ENCODE measurements around the gene SVOP.

SVOP gene

DNA sequence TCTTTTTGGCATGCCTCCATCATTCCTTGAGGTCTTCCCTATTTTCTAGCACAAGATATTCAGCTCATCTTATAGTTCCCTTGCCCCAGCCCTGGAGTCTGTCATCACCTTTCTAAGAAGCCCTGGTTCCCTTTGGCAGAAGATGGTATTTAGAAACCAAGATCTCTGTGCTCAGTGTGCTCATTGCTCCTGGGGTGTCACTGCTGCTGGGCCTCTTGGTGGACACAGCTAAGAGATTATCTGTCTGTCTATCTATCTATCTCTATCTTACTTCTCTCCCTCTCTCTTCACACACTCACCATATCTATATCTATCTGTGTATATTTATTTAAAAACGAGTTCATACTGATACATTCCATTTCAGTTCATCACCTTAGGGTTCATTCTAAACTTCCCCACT is 73.8 kb downstream of the SVOP start:
- Histone ChIP-seq H3K27ac (no peak overlapping the region), H3K4me3 (no peak overlapping the region)

DNA sequence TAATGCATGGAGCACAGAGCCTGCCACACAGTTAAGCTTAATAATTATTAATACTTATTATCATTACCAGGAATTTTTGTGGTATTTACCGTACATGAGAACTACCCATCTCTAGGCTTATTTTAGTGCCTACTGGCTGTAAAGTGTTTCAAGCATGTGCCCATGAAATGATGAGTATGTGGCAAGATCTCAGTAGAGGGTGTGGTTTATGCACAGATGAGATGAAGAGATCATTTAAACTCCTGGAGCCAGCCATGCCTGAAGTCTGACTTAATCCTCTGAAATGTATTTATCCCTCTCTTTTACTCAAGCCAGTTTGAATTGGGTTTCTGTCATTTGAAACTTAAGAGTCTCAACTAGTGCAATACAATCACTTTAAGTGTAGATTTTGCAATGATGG is 80.7 kb downstream of the SVOP start:
- H3K27ac ChIP-seq, result no peak overlapping the region
- no peak overlapping the region for H3K4me3 ChIP-seq

DNA sequence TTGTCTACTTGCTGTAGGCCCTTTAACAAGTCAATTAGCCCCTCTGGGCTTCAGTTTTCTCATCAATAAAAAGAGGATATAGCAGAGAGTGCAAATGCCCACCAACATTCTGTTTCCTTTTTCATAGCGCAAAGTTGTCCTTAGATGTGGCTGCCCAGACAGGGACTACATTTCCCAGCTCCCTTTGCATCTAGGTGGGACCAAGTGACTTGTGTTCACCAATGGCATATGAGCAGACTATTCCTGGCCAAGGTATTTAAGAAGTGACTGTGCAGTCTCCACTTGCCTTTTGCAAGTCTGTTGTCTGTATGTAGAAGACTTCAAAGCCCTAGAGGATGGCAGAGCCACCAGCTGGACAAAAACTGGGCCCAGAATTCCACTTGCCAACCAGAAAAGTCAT is 81.3 kb downstream of the SVOP start:
- Histone ChIP-seq H3K4me3 (no peak overlapping the region), H3K27ac (no peak overlapping the region)

DNA sequence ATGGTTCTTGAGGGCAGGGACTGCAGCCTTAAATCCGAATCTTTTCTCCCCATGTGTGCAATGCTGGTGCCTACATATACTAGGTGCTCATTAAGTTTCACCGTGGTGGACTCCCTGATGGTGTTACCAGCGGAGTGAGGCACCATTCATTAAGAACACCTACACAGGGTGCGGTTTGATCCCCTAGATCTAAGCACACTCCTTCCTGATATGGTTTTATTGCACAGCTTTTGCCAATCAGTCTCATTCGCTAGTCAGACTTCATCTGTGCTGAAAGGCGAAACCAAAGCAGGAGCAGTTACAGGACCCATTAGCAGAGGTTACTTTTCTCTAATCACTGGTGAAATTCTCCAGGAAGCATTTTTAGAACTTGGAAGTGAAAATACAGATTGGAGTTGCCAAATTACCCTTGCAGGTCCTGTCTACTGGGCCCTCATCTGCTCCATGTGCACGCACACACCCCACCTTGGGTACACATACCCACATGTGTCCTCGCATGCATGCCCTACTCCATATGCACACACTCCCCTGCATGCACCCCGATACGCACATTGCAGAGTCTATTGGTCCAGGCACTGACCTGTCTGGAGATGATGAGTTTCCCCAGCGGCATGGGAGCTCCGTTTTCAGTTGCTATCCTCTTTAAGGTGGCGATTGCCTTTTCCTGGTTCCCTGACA is 82.5 kb downstream of the SVOP start:
- Histone ChIP-seq H3K4me3 (no peak overlapping the region), H3K27ac (no peak overlapping the region)

DNA sequence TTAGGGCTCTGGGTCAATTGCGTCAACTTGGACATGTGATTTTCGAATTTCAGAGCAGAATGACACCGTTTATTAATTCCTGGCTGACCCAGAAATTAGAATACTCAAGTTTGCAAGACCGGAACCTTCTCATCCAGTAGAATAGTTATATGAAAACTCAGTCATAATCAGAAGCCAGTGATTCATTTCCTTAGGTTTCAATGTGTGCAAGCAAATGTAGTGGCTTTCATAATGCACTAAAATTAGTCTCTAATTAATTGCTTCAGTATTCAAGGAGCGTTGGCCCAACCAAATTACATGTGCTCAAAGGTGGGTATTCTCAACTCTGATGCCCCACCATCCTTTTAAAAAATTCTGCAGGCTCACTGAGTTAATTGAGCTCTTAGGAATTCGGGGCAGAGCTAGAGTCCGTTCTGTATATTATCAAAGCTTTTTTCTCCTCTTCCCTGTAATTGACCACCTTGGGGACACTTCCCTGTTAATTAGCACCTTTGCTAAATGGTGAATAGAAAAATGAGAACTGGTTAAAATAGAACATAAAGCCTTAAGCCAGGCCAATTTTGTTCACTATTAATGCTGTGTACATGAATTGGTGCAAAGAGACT is 85.6 kb downstream of the SVOP start:
- no peak overlapping the region for H3K4me3 ChIP-seq
- no peak overlapping the region for H3K27ac ChIP-seq

DNA sequence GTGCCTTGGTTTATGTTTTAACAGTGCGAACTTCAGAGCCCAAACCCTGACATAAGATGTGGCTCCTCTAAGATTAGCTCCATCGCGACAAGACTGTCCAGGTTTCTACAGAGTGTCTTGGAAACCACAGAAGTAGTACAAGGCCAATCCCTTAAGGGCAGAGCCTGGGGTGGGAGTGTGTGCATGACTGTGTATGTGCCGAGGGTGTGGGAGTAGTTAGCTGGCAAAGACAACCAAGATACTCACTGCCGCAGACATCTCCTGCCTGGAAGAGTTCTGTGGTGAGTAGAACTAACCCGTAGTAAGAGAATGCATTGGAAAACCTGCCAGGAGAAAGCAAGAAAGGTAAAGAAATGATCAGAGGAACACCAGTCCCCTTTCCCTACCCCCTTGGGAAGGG is 86.9 kb downstream of the SVOP start:
- no peak overlapping the region for H3K4me3 ChIP-seq
- no peak overlapping the region for H3K27ac ChIP-seq

DNA sequence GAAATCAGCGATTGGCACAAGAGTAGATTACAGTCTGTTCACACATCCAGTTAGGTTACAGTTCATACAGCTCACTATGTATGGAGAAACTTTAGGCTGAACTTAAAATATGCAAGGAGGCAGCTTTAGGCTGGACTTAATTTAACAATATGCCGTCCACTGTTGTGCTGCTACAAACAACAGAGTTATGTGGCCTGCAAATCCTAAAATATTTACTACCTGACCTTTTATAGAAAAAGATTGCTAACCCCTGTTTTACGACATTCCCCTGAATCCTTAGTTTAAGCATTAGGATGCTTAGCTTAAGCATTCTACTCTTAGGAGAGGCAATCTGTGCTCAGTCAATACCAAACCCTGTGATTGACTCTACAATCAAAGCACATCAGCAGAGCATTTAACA is 90.1 kb downstream of the SVOP start:
- H3K27ac ChIP-seq, result no peak overlapping the region
- H3K4me3 ChIP-seq, result no peak overlapping the region

DNA sequence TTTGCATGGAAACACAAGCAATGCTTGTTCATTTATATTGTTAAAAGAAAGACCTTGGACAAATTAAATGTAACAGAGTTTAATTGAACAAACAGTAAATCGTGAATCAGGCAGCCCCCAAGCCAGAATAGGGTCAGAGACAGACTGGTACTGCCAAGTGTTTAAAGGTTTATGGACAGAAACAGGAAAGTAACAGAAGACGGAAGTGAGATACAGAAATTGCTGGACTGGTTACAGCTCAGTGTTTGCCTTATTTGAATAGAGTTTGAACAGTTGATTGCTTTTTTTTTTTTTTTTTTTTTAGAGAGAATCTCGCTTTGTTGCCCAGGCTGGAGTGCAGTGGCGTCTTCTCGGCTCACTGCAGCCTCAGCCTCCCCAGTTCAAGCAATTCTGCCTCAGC is 90.7 kb downstream of the SVOP start:
- Histone ChIP-seq H3K4me3 (no peak overlapping the region), H3K27ac (no peak overlapping the region)

DNA sequence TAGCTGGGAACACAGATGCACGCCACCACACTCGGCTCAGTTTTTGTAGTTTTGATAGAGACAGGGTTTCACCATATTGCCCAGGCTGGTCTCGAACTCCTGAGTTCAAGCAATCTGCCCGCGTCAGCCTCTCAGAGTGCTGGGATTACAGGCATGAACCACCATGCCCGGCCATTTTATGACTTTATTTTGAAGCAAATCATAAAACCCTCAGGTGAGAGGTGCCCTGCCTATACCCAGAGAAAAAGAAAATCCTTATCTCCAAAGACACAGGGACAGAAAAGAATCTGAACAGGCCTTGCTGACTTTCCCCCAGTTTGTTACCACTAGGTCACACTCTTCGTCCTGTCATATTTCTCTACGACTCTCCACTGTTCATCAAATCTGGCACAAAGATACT is 92.2 kb downstream of the SVOP start:
- Histone ChIP-seq H3K4me3 (no peak overlapping the region), H3K27ac (no peak overlapping the region)

DNA sequence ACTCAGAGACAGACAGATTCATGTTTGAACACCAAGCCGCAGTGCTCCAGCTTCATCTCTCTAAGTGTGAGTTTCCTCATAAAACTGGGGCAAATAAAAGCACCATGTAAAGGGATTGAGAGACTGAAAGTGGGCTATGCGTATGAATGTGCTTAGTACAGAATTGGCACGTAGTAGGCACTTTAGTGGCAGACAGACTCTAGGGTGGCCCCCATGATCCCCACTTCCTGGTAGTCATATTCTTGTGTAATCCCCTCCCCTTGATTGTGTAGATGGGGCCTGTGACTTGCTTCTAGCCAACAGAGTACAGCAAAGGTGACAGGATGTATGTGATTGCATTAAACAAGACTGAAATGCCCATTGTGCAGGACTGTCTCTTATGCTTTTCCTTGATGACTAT is 98.0 kb downstream of the SVOP start:
- H3K4me3 ChIP-seq, result no peak overlapping the region

DNA sequence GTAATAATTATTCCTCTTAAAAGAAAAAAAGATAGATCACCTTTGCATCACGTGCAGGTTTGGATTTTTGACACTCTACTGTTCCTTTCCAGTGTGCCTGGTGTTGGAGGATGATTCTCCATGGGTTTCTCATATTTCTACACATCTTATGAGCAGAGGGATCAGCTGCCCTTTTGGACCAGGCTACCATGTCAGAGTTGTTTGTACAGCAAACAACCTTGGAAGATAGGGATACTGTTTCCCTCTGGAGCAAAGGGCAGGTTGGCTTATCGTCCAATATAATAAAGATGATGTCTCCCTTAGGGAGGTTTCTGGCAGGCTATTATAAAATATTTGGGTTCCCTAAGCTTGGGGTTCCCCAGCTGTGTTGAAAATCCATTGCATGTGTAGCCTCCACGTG is 98.9 kb downstream of the SVOP start:
- Histone ChIP-seq H3K4me3 (no peak overlapping the region), H3K27ac (no peak overlapping the region)

More for the DNA sequence above, 98.0 kb downstream of the SVOP start:
- H3K27ac ChIP-seq, result no peak overlapping the region

DNA sequence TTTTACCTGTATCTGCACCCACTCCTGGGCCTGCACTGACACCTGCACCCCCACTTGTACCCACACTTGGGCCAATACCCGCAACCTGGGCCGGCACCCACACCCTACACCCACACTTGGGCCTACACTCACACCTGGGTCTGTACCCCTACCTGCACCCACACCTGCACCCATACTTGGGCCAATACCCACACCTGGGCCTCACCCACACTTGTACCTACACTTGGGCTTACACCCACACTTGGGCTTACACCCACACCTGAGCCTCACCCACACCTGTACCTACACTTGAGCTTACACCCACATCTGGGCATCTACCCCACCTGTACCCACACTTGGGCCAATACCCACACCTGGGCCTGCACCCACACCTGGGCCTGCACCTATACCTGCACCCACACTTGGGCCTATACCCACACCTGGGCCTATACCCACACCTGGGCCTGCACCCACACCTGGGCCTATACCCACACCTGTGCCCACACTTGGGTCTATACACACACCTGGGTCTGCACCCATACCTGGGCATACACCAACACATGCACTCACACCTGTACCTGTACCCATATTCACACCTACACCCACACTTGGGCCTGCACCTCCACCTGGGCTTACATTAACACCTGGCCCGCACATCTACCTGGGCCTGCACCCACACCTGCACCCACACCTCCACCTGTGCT is 101.8 kb downstream of the SVOP start:
- Histone ChIP-seq H3K27ac (no peak overlapping the region), H3K4me3 (no peak overlapping the region)

DNA sequence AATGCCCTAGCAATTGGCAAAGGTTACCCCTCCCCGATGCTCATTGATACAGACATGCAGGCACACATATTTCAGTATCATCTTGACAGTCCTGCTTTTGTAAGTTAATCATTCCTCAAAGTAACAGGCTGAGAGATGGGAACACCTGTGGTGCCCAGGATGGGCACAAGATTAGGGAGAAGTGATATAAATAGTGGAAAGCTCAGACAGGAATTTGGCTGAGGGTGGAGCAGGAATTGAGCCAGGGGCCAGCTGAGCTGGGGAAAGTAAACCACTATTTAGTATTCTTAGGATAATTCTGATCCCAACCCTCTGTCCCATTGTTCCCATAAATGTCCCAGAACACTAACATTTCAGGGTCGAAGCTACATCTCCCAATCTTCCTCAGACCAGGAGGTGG is 102.7 kb downstream of the SVOP start:
- Histone ChIP-seq H3K27ac (no peak overlapping the region), H3K4me3 (no peak overlapping the region)

DNA sequence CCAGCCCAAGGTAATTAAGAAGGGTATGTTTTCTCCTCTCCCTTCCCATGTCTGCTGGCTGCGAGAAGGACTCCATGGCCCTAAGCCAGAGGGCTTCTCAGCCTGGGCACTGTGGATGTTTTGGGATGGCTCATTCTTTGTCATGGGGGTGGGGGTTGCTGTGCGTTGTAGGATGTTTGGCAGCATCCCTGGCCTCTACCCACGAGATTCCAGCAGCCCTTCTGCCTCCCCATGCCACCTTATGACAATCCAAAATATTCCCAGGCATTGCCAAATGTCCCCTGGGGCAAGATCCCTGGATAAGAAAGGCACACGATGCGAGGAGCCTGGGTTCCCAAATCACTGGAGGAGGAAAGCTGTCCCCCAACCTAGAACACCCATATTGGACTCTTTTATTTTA is 104.5 kb downstream of the SVOP start:
- H3K27ac ChIP-seq, result no peak overlapping the region
- H3K4me3 ChIP-seq, result no peak overlapping the region

DNA sequence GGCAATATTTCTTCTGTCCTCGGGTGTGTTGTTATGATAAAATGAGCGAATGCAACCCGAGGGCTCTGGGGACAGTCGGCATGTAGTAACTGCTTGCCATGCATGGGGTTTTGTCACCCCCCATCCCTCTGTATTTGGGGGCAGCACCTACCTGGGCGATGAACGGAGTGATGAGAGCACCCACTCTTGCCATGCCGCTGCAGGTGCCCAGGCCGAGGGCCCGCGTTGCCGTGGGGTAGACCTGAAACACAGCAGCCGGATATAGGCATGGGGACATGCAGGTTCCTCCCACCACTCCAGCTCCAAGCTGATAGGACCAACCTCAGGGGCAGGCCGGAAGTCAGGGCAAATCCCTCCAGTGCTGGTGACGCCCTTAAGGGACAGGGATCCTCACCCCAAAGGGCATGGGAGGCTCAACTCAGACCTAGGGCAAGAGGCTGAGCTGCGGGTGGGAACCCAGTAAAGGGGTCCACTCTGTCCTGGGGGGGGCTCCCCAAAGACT is 105.2 kb downstream of the SVOP start:
- no peak overlapping the region for H3K27ac ChIP-seq

DNA sequence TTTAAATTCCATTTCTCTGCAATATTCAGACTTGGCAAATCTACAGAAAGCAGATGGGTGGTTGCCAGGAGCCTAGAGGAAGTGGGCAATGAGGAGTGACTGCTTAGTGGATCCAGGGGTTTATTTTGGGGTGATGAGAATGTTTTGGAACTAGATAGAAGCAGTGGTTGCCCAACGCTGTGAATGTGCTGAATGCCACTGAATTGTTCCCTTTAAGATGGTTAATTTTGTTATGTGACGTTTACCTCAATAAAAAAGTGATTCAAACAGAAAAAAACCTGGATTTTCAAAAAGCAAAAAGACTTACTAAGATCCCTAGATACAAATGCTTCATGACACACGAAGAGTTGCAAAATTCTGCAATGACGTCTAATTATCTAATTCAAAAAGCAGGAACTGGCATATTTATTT is 106.7 kb downstream of the SVOP start:
- H3K27ac ChIP-seq, result peak overlapping the region in 2 of 21 experiments; percentile 16 to 26

More for the DNA sequence above, 105.2 kb downstream of the SVOP start:
- H3K4me3 ChIP-seq, result no peak overlapping the region

DNA sequence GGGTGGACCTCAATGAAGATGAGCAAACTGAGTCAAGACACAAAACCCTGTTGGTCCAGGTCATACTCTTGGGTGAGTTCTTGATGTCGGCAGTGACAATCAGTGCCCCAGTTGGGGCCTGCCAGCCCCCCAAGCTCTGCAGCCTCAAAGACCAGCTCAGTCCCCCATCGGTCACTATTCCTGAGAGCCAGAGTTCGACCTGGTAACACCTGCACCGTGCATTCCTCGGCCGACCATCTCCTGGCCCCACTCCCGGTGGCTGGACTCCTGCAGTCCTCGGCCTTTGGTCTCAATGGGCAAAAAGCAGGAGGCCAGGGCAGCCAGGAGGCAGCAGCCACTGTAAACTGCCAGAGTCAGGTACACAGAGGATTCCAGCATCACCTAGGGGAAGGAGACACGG is 108.5 kb downstream of the SVOP start:
- H3K27ac ChIP-seq, result no peak overlapping the region
- H3K4me3 ChIP-seq, result no peak overlapping the region

More for the DNA sequence above, 106.7 kb downstream of the SVOP start:
- H3K4me3 ChIP-seq, result no peak overlapping the region

DNA sequence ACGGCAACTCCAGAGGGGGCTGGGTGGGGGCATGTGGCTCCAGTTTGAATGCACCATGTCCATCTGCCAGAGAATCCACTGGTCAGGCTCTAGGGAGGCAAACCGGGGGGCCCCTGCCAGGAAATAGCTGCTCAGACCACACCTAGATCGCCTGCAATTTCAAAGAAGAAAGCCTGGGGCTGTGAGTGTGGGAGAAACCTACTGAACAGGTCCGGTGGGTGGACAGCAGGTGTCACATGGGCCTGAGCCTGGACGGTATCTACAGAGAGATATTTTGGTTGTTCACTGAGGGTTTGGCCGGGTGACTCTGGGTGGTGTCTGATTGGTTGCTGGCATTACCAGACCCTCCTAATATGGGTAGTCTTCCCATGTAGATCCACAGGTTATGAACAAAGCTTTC is 109.0 kb downstream of the SVOP start:
- Histone ChIP-seq H3K4me3 (no peak overlapping the region), H3K27ac (no peak overlapping the region)

DNA sequence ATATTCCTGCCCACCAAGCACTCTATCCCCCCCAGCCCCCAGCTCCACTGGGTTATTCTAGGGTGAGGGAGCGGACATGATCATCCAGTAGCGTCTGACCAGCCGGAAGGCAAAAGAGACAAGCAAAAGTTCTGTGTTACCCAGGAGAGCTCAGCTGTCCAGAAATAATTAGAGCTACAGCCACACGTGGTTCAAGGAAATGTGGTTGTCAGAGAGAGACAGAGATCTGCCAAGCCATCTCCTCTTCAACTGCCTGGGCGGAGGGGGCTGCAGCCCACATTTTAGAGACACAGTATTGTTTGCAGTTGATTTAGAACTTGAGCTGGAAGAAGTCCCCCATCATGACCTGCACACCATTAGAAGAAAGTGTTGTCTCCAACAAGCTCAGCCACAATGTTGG is 110.5 kb downstream of the SVOP start:
- H3K27ac ChIP-seq, result no peak overlapping the region
- H3K4me3 ChIP-seq, result no peak overlapping the region

DNA sequence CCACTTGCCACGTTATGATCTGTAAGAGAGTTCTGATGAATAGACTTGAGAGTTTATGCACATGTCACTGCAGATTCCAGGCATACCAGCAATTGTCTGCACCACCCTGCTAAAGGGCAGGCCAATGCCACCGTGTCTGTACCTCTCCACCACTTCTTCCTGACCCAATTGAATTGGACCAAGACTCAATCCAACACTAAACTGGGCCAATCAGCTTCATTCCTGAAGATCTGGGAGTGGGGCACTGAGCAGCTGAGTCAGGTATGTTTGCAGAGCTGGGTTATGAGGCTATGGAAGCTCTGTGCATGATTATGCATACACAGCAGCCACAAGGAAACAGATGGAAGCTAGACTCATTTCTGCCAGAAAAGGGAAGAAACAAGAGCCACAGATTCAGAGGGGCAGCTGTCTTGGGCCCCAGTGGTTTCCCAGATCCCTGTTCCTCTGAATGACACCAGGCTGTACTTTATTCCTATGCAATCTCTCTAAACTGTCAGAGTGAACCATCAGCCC is 113.0 kb downstream of the SVOP start:
- H3K4me3 ChIP-seq, result no peak overlapping the region
- peak overlapping the region in 5 of 21 experiments; percentile 2 to 46 (median 36) for H3K27ac ChIP-seq

DNA sequence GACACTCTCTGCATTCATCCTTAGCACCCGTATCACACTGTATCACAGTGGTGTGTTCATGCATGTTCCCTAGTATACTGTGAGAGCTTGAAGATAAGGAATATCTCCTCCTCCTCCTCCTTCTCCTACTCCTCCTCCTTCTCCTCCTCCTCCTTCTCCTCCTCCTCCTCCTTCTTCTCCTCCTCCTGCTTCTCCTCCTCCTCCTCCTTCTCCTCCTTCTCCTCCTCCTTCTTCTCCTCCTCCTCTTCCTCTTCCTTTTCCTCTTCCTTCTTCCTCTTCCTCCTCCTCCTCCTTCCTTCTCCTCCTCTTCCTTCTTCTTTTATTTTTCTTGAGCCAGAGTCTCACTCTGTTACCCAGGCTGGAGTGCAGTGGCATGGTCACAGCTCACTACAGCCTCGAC is 113.9 kb downstream of the SVOP start:
- Histone ChIP-seq H3K4me3 (no peak overlapping the region), H3K27ac (peak overlapping the region in 3 of 21 experiments; percentile 2 to 46 (median 28))

Data from skin epidermis (tissue), 12 donors.